Neutrophil (primary cell): ENCODE results near the gene ADAM8.

Experiments used
- H3K27ac ChIP-seq: fragments of 200-600 bp; sonication (generic); 2 replicates; pipeline ENCODE4 v1.5.1; 2016; ENCODE audit warnings: mild to moderate bottlenecking, moderate library complexity
- H3K27me3 ChIP-seq: fragments of 200-600 bp; sonication (generic); 2 replicates; pipeline ENCODE4 v1.6.0; 2016; ENCODE audit warnings: mild to moderate bottlenecking
- H3K36me3 ChIP-seq: fragments of 200-600 bp; sonication (generic); 2 replicates; pipeline ENCODE4 v1.5.1; 2017
- H3K4me1 ChIP-seq, 2 experiments: fragments of 200-600 bp in 1 of 2; sonication (generic) in 1 of 2; 1 replicate in 1 of 2; 2 replicates in 1 of 2; pipeline versions ENCODE4 v1.5.1 to v1.6.1; 2013 to 2016; ENCODE audit warnings: low read depth in 1 of 2, low read length in 1 of 2, mild to moderate bottlenecking in 1 of 2, moderate library complexity in 1 of 2; ENCODE audit not compliant: control insufficient read depth in 1 of 2, insufficient read depth in 1 of 2
- H3K4me3 ChIP-seq, 2 experiments: fragments of 200-600 bp in 1 of 2; sonication (generic) in 1 of 2; 1 replicate in 1 of 2; 2 replicates in 1 of 2; pipeline ENCODE4 v1.5.1; 2013 to 2016; ENCODE audit warnings: low read depth in 1 of 2, low read length in 1 of 2, mild to moderate bottlenecking in 1 of 2, moderate library complexity in 1 of 2
- H3K9me3 ChIP-seq: fragments of 200-600 bp; sonication (generic); 2 replicates; pipeline ENCODE4 v1.5.1; 2016
- TF ChIP-seq, protein P1 (sequence below): fragments of 200-600 bp; sonication (generic); IDR thresholded peaks from 2 replicates; pipeline ENCODE4 v1.5.1; 2016; ENCODE audit warnings: antibody characterized with exemption

The ADAM8 gene

DNA sequence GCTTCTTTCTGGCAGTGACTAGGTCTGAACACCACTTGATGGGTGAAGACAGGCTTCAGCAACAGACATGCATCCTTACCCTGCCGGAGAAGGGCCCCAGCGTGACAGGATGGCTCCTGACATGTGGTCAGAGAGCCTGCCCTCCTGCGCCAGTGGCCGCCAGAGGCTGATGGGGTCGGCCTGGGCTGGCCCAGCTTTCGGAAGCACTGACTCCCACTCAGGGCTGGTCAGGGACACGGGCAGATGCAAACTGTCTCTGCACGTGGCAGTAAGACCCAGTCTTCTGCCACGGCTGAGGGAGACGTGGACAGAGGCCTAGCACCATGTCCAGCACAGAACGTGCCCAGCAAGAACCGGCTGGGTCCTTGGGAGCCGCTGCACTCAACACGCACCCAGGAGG is 21.8 kb upstream of the ADAM8 start:
- Histone ChIP-seq H3K36me3 (peaks cover 91% of the 10 kb centered on the region), H3K27me3 (no peaks in the 10 kb centered on the region), H3K4me1 (no peaks in the 10 kb centered on the region), H3K4me3 (no peak overlapping the region), H3K27ac (no peak overlapping the region), H3K9me3 (no peaks in the 10 kb centered on the region)
- TF ChIP-seq, protein P1, sequence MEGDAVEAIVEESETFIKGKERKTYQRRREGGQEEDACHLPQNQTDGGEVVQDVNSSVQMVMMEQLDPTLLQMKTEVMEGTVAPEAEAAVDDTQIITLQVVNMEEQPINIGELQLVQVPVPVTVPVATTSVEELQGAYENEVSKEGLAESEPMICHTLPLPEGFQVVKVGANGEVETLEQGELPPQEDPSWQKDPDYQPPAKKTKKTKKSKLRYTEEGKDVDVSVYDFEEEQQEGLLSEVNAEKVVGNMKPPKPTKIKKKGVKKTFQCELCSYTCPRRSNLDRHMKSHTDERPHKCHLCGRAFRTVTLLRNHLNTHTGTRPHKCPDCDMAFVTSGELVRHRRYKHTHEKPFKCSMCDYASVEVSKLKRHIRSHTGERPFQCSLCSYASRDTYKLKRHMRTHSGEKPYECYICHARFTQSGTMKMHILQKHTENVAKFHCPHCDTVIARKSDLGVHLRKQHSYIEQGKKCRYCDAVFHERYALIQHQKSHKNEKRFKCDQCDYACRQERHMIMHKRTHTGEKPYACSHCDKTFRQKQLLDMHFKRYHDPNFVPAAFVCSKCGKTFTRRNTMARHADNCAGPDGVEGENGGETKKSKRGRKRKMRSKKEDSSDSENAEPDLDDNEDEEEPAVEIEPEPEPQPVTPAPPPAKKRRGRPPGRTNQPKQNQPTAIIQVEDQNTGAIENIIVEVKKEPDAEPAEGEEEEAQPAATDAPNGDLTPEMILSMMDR = no peak

DNA sequence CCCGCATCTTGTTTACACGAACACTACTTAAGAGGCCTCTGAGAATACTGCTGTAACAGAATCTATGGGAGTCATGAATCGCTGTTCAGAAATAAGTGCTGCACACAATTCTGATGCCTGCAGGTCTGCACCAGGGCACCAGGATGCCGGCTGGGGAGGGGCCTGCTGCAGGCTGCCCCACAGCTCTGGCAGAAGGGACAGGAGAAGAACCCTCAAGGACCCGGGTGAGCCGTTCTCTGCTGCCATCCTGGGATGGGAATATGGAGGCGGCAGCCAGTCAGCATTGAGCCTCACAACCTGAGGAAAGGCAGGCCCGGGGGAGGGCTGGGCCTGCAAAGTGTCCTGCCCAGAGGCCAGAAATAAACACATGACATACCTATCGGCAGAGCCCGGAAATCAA is 20.8 kb upstream of the ADAM8 start:
- Histone ChIP-seq H3K4me1 (no peaks in the 10 kb centered on the region), H3K9me3 (no peaks in the 10 kb centered on the region), H3K27ac (no peak overlapping the region), H3K36me3 (peaks cover 98% of the 10 kb centered on the region), H3K27me3 (no peaks in the 10 kb centered on the region), H3K4me3 (no peak overlapping the region)
- TF ChIP-seq, protein P1 = no peak

DNA sequence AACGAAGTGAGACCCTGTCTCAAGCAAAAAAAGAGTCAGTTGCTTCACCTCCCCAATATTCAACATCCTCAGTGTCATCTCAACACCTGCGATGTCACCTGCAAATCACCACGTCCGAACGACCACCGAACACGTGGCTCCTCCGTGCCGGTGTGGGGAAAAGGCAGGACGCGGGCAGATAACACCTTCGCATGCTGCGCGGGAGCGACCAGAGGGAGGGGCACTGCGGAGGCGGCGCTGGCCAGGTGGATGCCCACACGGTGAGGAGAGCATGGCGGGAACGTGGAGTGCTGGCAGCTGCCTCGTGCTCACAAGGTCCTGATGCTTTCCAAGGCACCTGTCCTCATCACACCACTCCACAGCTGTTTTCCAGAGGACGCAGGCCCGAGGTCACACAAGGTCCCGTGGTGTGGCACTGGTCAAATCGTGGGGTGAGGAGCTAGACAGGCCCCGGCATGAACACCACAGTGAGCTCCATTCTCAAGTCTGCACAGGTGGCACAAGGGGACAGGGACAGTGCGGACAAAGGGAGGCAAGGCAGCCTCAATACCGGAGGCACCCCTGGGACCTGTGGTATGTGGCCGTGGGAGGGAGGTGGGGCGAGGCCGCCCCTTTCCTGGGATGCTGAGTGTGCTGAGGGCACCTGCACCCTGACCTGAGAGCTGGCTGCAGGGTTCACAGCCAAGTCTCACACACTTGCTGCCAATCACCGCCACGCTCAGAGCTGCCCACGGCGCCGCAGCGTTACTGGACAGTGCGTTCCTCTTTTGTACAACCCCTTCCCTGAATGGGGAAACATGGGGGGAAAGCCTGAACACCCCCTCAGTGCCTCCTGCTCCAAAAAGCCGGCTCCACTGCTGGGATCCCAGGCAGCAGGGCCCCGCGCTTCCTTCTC is 19.0 kb upstream of the ADAM8 start:
- H3K27ac ChIP-seq = no peak overlapping the region
- TF ChIP-seq, protein P1 = no peak
- H3K9me3 ChIP-seq = no peaks in the 10 kb centered on the region
- H3K27me3 ChIP-seq = no peaks in the 10 kb centered on the region
- peaks cover 89% of the 10 kb centered on the region for H3K36me3 ChIP-seq
- H3K4me1 ChIP-seq = no peaks in the 10 kb centered on the region
- H3K4me3 ChIP-seq = no peak overlapping the region

DNA sequence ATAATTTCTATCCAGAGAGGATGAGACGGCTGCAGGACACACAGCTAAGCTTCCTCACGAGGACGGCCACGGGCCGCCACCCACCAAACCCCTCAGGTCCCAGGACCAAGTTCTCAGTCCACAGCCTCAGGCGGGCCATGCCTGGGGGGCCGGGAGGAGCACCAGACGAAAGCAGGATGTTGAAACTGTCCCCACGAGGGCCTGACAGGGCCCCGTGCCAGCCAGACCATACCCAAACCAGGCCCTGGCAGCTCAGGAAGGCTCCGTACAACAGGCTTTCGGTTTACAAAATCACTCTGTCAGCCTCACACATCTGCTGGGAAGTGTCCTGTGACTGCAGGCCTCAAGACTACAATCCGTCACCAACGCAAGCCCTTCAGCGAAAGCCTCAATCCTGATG is 17.5 kb upstream of the ADAM8 start:
- TF ChIP-seq, protein P1 = no peak
- Histone ChIP-seq H3K4me3 (no peak overlapping the region), H3K4me1 (no peaks in the 10 kb centered on the region), H3K27me3 (no peaks in the 10 kb centered on the region), H3K27ac (no peak overlapping the region), H3K9me3 (no peaks in the 10 kb centered on the region), H3K36me3 (peaks cover 89% of the 10 kb centered on the region)

DNA sequence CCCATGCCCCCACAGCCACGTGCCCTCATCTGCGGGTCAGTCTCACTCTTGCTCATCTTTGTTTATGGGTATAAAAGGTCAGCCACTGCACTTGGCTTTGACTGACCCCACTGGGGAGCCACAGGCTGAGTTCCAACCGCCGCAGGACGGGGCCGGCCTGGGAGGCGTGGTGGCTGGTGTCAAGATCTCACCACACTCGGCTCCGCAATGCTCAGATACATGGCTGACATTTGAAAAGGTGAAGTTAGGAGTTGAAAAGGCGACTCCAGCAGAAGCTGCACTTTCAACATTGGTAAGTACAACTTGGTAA is 17.1 kb upstream of the ADAM8 start:
- Histone ChIP-seq H3K27ac (no peak overlapping the region), H3K36me3 (peaks cover 89% of the 10 kb centered on the region), H3K4me1 (no peaks in the 10 kb centered on the region), H3K4me3 (no peak overlapping the region), H3K9me3 (no peaks in the 10 kb centered on the region), H3K27me3 (no peaks in the 10 kb centered on the region)
- TF ChIP-seq, protein P1 = no peak
